HG02870 (cell line): ENCODE measurements around the gene HLA-F.

ENCODE experiments used
- ATAC-seq: cut with Tn5 transposase; IDR thresholded peaks from one replicate; pipeline ENCODE4 v1.9.1; 2021; ENCODE audit warnings: mild to moderate bottlenecking, moderate library complexity; ENCODE audit not compliant: unreplicated experiment

Gene HLA-F

GRCh38 chr6:29759457-29759856 lies 36.2 kb downstream of the HLA-F start:
- no peak for ATAC-seq

GRCh38 chr6:29760328-29760727 lies 37.1 kb downstream of the HLA-F start:
- no peak for ATAC-seq

GRCh38 chr6:29762051-29762450 lies 38.8 kb downstream of the HLA-F start:
- ATAC-seq = no peak

- no peak for ATAC-seq
Observed at GRCh38 chr6:29762781-29763214, 39.6 kb downstream of the HLA-F start.

DNA sequence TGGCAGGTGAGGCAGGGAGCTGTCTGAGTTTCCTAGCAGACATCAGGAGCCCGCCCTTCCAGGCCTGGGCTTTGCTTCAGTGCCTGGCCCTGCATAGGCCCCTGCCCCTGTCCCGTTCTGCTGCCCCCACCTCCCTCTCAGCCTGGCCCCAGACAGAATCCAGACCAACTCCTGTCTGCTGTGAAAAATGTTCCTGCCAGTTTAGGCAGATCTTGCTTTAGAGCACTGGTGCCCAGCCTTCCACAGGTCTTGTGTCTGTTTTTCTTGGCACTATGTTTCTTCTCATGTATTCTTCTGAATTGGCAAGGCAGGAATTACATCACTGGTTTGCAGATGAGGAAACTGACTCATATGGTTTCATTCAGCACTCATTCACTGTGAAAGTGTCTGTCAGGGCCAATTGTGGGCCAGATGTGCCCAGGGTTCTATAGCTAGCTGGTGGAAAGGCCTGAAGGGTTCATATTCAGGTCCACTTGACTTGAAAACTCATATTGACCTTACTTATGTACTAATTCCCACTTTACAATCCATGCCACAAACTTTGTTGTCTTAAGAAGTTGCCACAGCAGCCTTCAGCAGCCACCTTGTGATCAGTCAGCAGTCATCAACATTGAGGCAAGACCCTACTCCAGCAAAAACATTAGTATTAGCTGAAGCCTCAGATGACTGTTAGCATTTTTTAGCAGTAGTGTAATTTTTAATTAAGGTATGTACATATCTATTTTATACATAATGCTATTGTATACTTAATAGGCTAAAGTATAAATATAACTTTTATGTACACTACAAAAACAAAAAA lies 40.5 kb downstream of the HLA-F start:
- ATAC-seq = no peak

GRCh38 chr6:29764422-29765196 lies 41.4 kb downstream of the HLA-F start:
- no peak for ATAC-seq

DNA sequence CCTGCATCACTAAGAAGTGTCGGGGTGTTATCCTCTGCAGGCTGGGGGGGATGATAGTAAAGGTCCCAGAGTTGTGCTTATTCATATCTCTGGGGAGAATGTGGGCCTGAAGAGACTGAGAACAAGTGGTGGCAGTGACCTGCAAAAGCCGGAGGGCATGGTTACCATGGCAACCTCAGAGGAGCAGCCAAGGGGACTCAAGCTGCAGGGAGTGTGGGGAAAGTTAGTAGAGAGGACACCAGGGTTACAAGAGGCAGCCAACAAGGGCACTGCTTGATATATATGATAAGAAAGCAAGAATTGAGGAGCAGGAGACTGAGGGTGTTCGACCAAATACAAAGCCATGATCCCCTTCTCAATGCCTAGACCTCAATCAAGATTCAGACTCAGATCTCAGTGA lies 46.1 kb downstream of the HLA-F start:
- ATAC-seq = no peak

- ATAC-seq = no peak
Observed at GRCh38 chr6:29770306-29770705, 47.1 kb downstream of the HLA-F start.

DNA sequence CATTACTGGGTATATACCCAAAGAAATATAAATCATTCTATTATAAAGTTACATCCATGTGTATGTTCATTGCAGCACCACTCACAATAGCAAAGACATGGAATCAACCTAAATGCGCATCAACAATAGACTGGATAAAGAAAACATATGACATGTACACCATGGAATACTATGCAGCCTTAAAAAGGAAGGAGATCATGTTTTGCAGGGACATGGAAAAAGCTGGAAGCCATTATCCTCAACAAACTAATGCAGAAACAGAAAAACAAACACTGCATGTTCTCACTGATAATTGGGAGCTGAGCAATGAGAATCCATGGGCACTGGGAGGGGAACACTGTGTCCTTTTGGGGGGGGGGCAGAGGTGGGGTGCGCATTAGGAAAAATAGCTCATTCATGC lies 53.5 kb downstream of the HLA-F start:
- no peak for ATAC-seq
